DLD1 (cell line): ENCODE data around the gene RAP1A.
"Not testable (repeated sequence)": the region's sequence is repeated elsewhere in the genome, so short reads cannot be mapped to it uniquely, and the experiment has no call there.

ENCODE experiments used
- in situ Hi-C: cut with HindIII; loops from 2 replicates; pipeline ENCODE4 v1.10.0; 2017; ENCODE audit warnings: low sequenced_read_pairs

The RAP1A gene

GRCh38 chr1:111660204-111661150 lies 40.9 kb downstream of the RAP1A start:
- in situ Hi-C loops: no loop called here

DNA sequence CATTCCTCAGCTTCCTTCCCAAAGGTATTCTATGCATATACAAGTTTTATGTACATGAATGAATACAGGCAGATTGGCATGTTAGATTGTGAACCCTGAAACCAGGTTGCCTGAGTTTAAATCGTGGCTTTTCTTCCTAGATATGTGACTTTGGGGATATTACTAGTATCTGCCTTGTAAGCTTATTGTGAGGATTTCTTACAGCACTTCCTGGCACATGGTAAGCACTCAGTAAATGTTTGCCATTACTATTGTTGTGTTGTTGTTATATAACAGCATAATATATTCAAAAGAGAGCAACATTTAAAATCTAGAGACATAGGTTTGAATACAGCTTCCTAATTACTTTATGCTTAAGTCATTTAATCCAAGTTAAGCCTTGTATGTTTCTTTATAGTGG lies 45.1 kb downstream of the RAP1A start:
- in situ Hi-C loops: no loop called here

GRCh38 chr1:111665497-111665896 lies 45.9 kb downstream of the RAP1A start:
- in situ Hi-C loops: no loop called here

DNA sequence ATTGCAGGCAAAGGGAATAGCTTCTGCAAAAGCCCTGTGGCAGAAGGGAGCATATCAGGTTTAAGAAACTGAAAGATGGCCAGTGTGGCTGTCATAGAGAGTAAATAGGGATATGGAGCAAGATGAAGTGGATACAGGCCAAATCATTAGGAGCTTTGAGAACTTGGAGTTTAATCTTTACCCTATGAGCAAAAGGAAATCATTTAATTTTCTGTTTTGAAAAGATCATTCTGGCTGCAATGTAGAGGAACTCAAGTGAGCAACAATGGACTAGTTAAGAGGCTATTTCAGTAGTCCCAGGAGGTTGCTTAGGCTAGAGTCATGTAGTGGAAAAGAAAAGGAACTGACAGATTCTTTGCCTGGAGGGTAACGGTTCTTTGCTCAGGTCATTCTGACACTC lies 47.2 kb downstream of the RAP1A start:
- in situ Hi-C loops: no loop called here

DNA sequence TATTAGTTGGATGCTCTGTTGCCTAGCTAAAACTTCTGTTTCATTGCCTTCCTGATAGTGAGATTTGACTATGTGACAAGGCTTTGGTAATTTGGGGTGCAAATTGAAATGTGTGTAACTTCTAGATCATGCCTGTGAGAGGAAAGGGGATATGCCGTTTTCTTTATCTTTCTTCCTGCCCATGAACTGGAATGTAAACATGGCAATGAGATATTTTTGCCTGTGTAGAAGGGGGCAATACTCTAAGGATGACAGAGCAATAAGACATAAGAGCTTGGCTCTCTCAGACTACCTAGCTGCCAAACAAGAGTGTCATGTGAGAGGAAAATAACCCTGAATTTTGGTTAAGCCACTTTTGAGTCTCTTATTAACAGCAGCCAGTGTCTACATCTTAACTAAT lies 49.7 kb downstream of the RAP1A start:
- in situ Hi-C loops: no loop called here

DNA sequence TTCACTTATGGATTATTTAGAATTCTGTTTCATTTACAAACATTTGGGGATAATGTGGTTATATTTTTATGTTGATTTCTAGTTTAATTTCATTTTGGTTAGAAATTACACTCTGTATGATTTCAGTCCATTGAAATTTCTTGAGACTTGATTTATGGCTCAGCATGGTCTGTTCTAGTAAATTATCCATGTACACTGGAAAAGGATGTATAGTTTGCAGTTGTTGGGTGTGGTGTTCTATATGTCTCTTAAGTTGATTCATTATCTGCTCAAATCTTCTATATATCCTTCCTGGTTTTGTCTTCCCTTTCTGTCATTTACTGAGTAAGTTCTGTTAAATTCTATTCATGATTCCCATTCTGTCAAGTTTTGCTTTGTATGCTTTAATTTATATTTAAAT lies 52.3 kb downstream of the RAP1A start:
- in situ Hi-C loops: no loop called here

GRCh38 chr1:111672331-111672730 lies 52.7 kb downstream of the RAP1A start:
- in situ Hi-C loops: no loop called here

- in situ Hi-C loops: no loop called here
Observed at GRCh38 chr1:111677604-111678003, 58.0 kb downstream of the RAP1A start.

- in situ Hi-C loops: no loop called here
Observed at GRCh38 chr1:111679541-111679940, 60.0 kb downstream of the RAP1A start.

- in situ Hi-C loops: not testable (repeated sequence)
Observed at GRCh38 chr1:111680212-111680800, 60.7 kb downstream of the RAP1A start.

DNA sequence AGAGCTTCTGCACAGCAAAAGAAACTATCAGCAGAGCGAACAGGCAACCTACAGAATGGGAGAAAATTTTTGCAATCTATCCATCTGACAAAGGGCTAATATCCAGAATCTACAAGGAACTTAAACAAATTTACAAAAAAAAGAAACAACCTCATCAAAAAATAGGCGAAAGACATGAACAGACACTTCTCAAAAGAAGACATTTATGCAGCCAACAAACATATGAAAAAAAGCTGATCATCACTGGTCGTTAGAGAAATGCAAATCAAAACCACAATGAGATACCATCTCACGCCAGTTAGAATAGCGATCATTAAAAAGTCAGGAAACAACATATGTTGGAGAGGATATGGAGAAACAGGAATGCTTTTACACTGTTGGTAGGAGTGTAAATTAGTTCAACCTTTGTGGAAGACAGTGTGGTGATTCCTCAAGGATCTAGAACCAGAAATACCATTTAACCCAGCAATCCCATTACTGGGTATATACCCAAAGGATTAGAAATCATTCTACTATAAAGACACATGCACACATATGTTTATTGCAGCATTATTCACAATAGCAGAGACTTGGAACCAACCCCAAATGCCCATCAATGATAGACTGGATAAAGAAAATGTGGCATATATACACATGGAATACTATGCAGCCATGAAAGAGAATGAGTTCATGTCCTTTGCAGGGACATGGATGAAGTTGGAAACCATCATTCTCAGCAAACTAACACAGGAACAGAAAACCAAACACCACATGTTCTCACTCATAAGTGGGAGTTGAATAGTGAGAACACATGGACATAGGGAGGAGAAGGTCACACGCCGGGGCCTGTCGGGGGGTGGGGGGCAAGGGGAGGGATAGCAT lies 65.9 kb downstream of the RAP1A start:
- in situ Hi-C loops: not testable (repeated sequence)

DNA sequence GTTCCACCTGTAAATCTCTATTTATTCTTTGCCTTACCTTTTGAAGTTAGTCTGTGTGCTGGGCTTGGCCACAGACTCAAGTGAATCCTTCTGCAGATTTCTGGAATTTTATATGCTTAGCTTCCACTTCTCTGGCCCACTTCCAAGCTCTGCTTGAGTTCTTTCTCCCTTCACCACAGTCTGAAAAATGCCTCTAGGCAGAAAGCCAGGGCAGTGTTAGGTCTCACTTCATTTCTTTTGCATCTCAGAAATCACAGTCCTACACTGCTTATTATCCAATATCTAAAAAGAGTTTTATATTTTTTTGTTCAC lies 70.7 kb downstream of the RAP1A start:
- in situ Hi-C loops: no loop called here

DNA sequence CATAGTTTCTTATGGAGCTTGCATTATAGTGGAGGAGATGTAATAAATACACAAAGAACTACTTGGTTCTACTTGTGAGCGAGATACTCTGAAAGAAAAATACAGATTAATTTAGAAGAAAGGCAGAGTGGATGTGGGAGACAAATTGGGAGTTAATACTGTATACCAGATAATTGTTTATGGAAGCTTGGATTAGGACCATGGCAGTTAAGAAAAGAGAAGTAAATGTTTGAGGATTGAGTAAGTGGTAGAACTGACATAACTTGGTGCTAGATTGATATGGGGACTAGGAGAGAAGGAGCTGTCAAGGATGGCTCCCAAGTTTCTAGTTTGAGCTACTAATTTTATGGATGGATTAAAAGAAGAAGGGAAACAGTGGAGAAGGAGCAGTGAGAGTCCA lies 72.3 kb downstream of the RAP1A start:
- in situ Hi-C loops: no loop called here

GRCh38 chr1:111695801-111696200 lies 76.2 kb downstream of the RAP1A start:
- in situ Hi-C loops: no loop called here

DNA sequence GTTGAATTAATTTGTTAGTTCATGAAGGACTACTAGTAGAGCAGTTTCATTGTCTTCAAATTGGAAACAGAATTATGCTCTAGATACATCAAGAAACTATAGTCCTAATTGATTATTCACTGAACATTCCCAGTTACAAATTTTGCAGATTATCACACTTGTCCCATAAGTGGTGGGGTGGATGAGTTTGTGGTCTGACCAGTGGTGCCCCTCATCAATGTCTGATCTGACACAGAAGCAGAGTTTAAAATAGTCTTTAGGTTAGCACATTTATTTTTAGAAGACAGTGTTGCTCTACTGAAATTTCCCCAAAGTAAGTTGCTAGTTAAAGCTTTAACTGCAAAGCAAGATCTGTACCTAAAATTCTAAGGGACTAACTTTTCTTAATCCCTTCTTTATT lies 76.7 kb downstream of the RAP1A start:
- in situ Hi-C loops: no loop called here

GRCh38 chr1:111699268-111699667 lies 79.7 kb downstream of the RAP1A start:
- in situ Hi-C loops: no loop called here

DNA sequence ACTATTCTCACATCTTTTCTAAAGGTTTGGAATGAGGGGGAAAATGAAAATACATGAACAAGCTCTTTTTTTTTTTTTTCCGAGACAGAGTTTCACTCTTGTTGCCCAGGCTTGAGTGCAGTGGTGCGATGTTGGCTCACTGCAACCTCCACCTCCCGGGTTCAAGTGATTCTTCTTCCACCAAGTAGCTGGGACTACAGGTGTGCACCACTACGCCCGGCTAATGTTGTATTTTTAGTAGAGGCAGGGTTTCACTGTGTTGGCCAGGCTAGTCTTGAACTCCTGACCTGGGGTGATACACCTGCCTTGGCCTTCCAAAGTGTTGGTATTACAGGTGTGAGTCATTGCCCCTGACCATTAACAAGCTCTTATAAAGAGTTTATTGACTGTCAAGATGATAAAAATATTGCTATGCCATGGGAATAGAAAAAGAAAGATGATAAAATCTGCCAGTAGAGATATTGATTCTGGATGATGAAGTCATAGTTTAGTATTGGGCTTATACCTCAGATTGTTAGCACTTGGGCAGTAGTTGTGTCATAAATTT lies 83.0 kb downstream of the RAP1A start:
- in situ Hi-C loops: loop anchor here (25.0 kb wide), 1 partner anchor 215 kb away; no protein-coding TSS in a partner anchor

GRCh38 chr1:111704240-111704639 lies 84.7 kb downstream of the RAP1A start:
- in situ Hi-C loops: loop anchor here (25.0 kb wide), 1 partner anchor 217 kb away; no protein-coding TSS in a partner anchor

GRCh38 chr1:111704776-111705175 lies 85.2 kb downstream of the RAP1A start:
- in situ Hi-C loops: loop anchor here (25.0 kb wide), 1 partner anchor 217 kb away; no protein-coding TSS in a partner anchor

GRCh38 chr1:111705841-111706240 lies 86.3 kb downstream of the RAP1A start:
- in situ Hi-C loops: loop anchor here (25.0 kb wide), 1 partner anchor 219 kb away; no protein-coding TSS in a partner anchor

DNA sequence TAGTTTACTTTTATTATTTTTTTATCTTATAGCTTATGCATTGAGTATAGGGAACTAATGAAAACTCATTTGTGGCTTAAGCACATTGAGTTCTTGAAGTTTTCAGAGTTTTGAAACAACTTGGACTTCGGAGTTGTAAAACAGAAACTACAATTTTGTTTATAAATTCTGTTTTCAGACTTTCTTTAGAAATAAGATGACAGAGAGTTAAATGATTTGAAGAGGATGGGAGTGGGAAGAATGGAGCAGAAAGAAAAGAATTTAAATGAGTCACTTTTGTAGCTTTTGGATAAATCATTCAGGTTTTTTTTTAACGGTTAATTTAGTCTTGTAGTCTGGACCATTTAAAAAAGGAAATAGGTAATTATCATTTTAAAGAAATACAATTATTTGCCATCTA lies 87.3 kb downstream of the RAP1A start:
- in situ Hi-C loops: loop anchor here (25.0 kb wide), 1 partner anchor 220 kb away; no protein-coding TSS in a partner anchor
